T-cell (primary cell): Measurements from ENCODE around the gene TRIM47. TPM values are rescaled to one million over a fixed set of nuclear protein-coding genes. Genes with fewer than 3 reads are reported as not detected.
"Not testable (repeated sequence)": the region's sequence is repeated elsewhere in the genome, so short reads cannot be mapped to it uniquely, and the experiment has no call there.

Experiments
- ATAC-seq, 4 experiments: fragments of 200-7000 bp in 3 of 4; fragments of 150-1000 bp in 1 of 4; cut with Tn5 transposase; replicated peaks in 1 of 4; 1 replicate in 3 of 4; 2 replicates in 1 of 4; pipeline ENCODE4 v1.10.0; 2021; ENCODE audit warnings: moderate library complexity in 3 of 4, mild to moderate bottlenecking in 2 of 4, moderate number of reproducible peaks in 1 of 4
- CTCF ChIA-PET, 2 donors: fragments of 300-600 bp; sonication (Branson Sonifier 250); formaldehyde crosslinking; loops; one replicate each; lab custom pipeline; 2022; ENCODE audit warnings: antibody characterized with exemption in 2 of 2; lab: Charles Lee
- POLR2A ChIA-PET, 2 donors: fragments of 300-600 bp; sonication (Branson Sonifier 250); formaldehyde crosslinking; loops; one replicate each; lab custom pipeline; 2022; ENCODE audit warnings: antibody characterized with exemption in 2 of 2; lab: Charles Lee
- DNase-seq, 35 experiments: peaks; one replicate each; pipeline versions ENCODE4 v3.0.0 to v3.0.0-alpha.2; 2013 to 2023
- H3K27ac ChIP-seq: one replicate; pipeline ENCODE4 v1.5.1; 2013; ENCODE audit warnings: low read length
- H3K27me3 ChIP-seq, 2 experiments: replicated peaks in 1 of 2; 1 replicate in 1 of 2; 2 replicates in 1 of 2; pipeline versions ENCODE4 v1.6.1 to v1.7.0; 2013; ENCODE audit warnings: low read length in 1 of 2, mixed read lengths in 1 of 2; ENCODE audit not compliant: control insufficient read depth in 2 of 2, insufficient read depth in 2 of 2; ENCODE audit errors: extremely low read depth in 1 of 2
- H3K36me3 ChIP-seq, 2 donors: 1 replicate in 1 of 2; 2 replicates in 1 of 2; pipeline versions ENCODE4 v1.6.1 to v1.7.0; 2013; ENCODE audit warnings: low read length in 1 of 2; ENCODE audit not compliant: control insufficient read depth in 2 of 2, insufficient read depth in 1 of 2; ENCODE audit errors: extremely low read depth in 1 of 2
- H3K4me1 ChIP-seq, 2 experiments: 1 replicate in 1 of 2; 2 replicates in 1 of 2; pipeline versions ENCODE4 v1.6.1 to v1.7.0; 2013; ENCODE audit warnings: low read length in 2 of 2, mixed read lengths in 1 of 2; ENCODE audit not compliant: insufficient read depth in 2 of 2, control insufficient read depth in 1 of 2; ENCODE audit errors: extremely low read depth in 1 of 2
- H3K4me3 ChIP-seq, 2 donors: 1 replicate in 1 of 2; 2 replicates in 1 of 2; pipeline versions ENCODE4 v1.5.1 to v1.7.0; 2013; ENCODE audit warnings: mild to moderate bottlenecking in 2 of 2, low read length in 1 of 2, moderate library complexity in 1 of 2; ENCODE audit not compliant: control insufficient read depth in 1 of 2; ENCODE audit errors: extremely low read depth in 1 of 2
- H3K9me3 ChIP-seq: 2 replicates; pipeline ENCODE4 v1.7.0; 2013
- H3K27ac Mint-ChIP-seq, 2 donors: one replicate each; pipeline ENCODE4 v1.8.0; 2020 to 2021; ENCODE audit warnings: mild to moderate bottlenecking in 2 of 2, mixed read lengths in 2 of 2
- H3K27me3 Mint-ChIP-seq, 2 donors: one replicate each; pipeline ENCODE4 v1.8.0; 2021 to 2022; ENCODE audit warnings: mixed read lengths in 2 of 2
- H3K36me3 Mint-ChIP-seq: one replicate; pipeline ENCODE4 v1.8.0; 2021; ENCODE audit warnings: mixed read lengths
- H3K4me1 Mint-ChIP-seq, 3 donors: one replicate each; pipeline ENCODE4 v1.8.0; 2020 to 2022; ENCODE audit warnings: mixed read lengths in 3 of 3, mild to moderate bottlenecking in 1 of 3
- H3K4me3 Mint-ChIP-seq, 3 donors: one replicate each; pipeline ENCODE4 v1.8.0; 2020 to 2022; ENCODE audit warnings: mild to moderate bottlenecking in 3 of 3, mixed read lengths in 3 of 3, moderate library complexity in 3 of 3
- H3K9me3 Mint-ChIP-seq, 3 donors: one replicate each; pipeline ENCODE4 v1.8.0; 2020 to 2022; ENCODE audit warnings: mixed read lengths in 3 of 3
- WGBS: methylation state at CpG from one replicate; pipeline ENCODE4 v1.1.5; 2013; ENCODE audit warnings: missing lambda C conversion rate; ENCODE audit not compliant: insufficient coverage; 5-methylcytosine and 5-hydroxymethylcytosine counted together
- total RNA-seq, 35 experiments: library from RNA in 6 of 35; stranded (reverse) in 6 of 35; fragments of 120-200 nt in 1 of 35; gene quantifications; one replicate each; pipeline versions ENCODE4 v1.2.1 to v1.2.4 and lab custom pipeline; 2013 to 2026

Gene TRIM47
- total RNA-seq, 5 donors from 2014 or later (not counting 1 experiment from before 2014, with no cell fraction given), result 2.6 to 24.6 (median 18.3) TPM

DNA sequence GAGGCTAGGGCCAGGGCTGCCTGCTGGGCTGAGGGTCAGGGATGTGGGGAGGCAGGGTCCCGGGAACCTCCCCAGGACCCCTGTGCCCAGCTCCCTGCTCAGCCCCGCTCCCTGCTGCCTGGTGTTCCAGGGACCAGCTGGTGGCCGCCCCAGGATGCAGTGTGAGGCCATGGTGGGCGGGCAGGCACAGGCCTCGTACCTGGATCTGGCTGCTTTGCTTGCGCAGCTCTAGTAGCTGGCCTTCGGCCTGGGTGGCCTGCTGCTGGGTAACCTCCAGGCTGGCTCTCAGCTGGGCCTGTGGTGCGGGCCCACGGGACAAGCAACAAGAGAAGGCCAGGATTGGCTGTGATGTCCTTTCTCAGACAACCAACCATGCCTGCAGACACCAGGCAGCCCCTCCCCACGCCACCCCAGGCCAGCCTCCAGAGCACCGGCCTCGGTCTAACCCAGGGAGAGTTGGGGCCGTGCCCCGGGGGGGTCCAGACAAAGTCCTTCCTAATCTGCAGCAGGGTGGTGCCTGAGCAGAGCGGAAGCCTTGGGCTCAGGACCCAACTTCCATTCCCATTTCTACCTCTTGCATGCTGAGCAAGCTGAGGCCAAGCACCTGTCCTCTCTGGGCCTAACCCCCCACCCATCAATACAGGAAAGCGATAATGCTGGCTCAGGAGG is 14.3 kb upstream of the TRIM47 start:
- Mint-ChIP-seq H3K27ac (no peak overlapping the region), H3K27me3 (no peaks in the 10 kb centered on the region), H3K36me3 (no peaks in the 10 kb centered on the region), H3K4me1 (peaks cover 24 to 27% (median 24%) of the 10 kb centered on the region in 3 donors), H3K4me3 (no peak overlapping the region), H3K9me3 (no peaks in the 10 kb centered on the region)
- WGBS, result 93% methylated on average over 16 of the region's 16 CpGs
- Histone ChIP-seq H3K36me3 (peaks cover 8 to 20% of the 10 kb centered on the region in 2 donors), H3K4me1 (peaks cover 4 to 34% of the 10 kb centered on the region in 2 experiments), H3K27me3 (no peaks in the 10 kb centered on the region), H3K27ac (no peak overlapping the region), H3K4me3 (no peak overlapping the region), H3K9me3 (no peaks in the 10 kb centered on the region)
- DNase-seq (no peak), ATAC-seq (no peak)
- CTCF ChIA-PET, result no interaction called here
- POLR2A ChIA-PET, result no interaction called here

DNA sequence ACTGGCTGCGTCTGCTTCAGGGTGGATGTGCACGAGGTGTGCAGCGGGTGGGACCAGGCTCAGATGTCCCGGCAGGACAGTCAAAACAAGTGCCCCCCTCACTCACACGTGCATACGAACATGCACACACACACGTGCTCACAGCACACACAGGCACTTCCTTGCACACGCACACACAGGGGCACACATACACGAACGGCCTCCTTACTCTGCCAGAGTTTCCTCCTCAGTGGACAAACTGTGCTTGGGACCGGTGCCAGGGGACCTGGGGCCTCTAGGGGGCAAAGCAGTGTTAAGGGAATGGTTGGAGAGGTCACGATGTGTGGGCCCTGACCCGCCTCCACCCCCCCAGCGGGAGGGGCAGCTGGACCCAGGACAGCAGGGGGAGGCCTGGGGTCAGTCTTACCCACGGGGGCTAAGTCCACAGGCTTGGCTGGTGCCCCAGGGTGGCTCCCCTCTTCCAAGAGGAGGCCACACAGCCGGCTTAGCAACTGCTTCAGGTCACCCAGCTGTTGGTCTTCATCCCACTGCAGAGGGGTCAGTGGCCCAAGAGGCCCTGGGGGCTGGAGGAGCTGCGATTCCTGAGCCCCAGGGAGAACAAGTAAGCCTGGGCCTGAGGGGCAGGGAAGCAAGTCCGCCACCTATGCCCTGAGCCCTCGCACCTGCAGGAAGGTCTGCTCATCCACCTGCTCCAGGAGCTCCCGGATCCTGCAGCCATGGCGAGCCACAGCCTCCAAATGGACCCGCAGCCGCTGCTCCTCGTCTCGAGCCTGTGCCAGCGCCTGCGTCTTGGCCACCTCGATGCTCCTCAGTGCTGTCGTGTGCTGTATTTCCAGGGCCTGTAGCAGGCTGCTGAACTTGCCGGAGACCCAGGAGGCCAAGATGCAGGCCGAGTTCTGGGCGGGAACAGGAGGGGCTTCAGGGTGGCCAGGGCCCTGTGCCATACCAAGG is 13.5 kb upstream of the TRIM47 start:
- ChIA-PET CTCF (no interaction called here), POLR2A (no interaction called here)

DNA sequence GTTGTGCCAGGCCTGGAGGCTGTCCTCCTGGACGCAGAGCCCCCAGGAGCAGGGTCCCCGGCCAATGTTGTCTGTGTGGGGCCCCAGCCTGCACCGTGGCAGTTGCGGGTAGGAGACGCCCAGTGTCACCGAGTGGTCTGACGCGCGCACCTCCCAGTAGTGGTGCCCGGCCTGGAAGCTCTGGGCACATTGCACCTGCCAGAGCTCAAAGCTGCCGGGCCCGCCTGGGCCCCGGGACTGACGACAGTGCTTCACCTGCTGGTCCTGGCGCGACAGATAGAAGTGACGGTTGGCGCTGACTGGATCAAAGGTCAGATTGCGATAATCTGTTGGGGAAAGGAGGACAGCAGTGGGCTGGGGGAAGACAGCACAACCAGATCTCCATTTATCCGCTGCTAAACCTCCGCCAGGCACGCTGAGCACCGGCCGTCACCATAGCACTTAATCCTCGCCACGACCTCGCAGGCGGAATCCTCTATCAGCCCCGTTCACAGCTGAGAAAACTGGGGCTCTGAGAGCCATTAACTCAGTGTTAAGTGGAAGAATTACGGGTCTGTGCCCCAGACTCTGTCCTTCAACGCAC is 12.7 kb upstream of the TRIM47 start:
- no peak overlapping the region for H3K27ac ChIP-seq
- ChIA-PET POLR2A (no interaction called here), CTCF (no interaction called here)
- H3K27me3 ChIP-seq, result no peaks in the 10 kb centered on the region
- H3K9me3 ChIP-seq, result no peaks in the 10 kb centered on the region
- Mint-ChIP-seq H3K9me3 (no peaks in the 10 kb centered on the region), H3K27me3 (no peaks in the 10 kb centered on the region), H3K36me3 (no peaks in the 10 kb centered on the region), H3K4me3 (no peak overlapping the region), H3K27ac (no peak overlapping the region), H3K4me1 (peaks cover 20 to 24% (median 22%) of the 10 kb centered on the region in 3 donors)
- H3K4me3 ChIP-seq, result no peak overlapping the region
- ATAC-seq, result no peak
- no peak for DNase-seq
- WGBS, result 97% methylated on average over 28 of the region's 31 CpGs
- H3K4me1 ChIP-seq, result peaks cover 4 to 27% of the 10 kb centered on the region in 2 experiments
- peaks cover 11 to 20% of the 10 kb centered on the region in 2 donors for H3K36me3 ChIP-seq

More for the DNA sequence above, 13.5 kb upstream of the TRIM47 start:
- no peaks in the 10 kb centered on the region for H3K36me3 Mint-ChIP-seq
- Histone ChIP-seq H3K9me3 (no peaks in the 10 kb centered on the region), H3K27me3 (no peaks in the 10 kb centered on the region), H3K4me3 (no peak overlapping the region), H3K36me3 (peaks cover 8 to 20% of the 10 kb centered on the region in 2 donors), H3K4me1 (peaks cover 4 to 27% of the 10 kb centered on the region in 2 experiments), H3K27ac (no peak overlapping the region)
- H3K9me3 Mint-ChIP-seq, result no peaks in the 10 kb centered on the region
- no peak overlapping the region for H3K4me3 Mint-ChIP-seq
- no peak overlapping the region for H3K27ac Mint-ChIP-seq
- ATAC-seq (no peak), DNase-seq (no peak)
- WGBS, result 95% methylated on average over 21 of the region's 32 CpGs
- H3K4me1 Mint-ChIP-seq, result peaks cover 20 to 24% (median 22%) of the 10 kb centered on the region in 3 donors
- no peaks in the 10 kb centered on the region for H3K27me3 Mint-ChIP-seq

DNA sequence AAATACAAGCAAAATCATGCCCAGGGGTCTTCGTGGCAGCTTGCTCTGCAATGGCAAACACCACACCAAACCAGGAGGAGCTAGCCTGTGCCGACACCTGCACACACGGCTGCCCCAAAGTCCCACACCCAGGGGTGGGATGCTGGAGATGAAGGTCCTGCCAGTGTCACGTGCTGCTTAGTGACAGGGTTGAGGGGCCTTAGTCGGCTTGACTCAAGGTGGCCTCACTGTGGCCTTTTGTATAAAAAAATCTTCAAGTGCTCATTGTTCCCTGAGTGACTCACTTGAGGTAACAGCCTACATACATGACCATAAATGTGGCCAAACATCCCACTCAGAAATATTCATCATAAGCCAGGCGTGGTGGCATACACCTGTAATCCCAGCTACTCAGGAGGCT is 11.1 kb upstream of the TRIM47 start:
- peaks cover 0 to 10% of the 10 kb centered on the region in 2 experiments for H3K4me1 ChIP-seq
- Mint-ChIP-seq H3K36me3 (no peaks in the 10 kb centered on the region), H3K4me3 (no peak overlapping the region), H3K9me3 (no peaks in the 10 kb centered on the region), H3K27me3 (no peaks in the 10 kb centered on the region), H3K27ac (no peak overlapping the region), H3K4me1 (peaks cover 9 to 11% (median 9%) of the 10 kb centered on the region in 3 donors)
- WGBS, result 80% methylated on average over 2 of the region's 6 CpGs
- no peaks in the 10 kb centered on the region for H3K27me3 ChIP-seq
- CTCF ChIA-PET, result no interaction called here
- no peak for ATAC-seq
- H3K27ac ChIP-seq, result no peak overlapping the region
- no peaks in the 10 kb centered on the region for H3K9me3 ChIP-seq
- DNase-seq, result no peak
- peaks cover 11 to 20% of the 10 kb centered on the region in 2 donors for H3K36me3 ChIP-seq
- POLR2A ChIA-PET, result no interaction called here
- H3K4me3 ChIP-seq, result no peak overlapping the region

DNA sequence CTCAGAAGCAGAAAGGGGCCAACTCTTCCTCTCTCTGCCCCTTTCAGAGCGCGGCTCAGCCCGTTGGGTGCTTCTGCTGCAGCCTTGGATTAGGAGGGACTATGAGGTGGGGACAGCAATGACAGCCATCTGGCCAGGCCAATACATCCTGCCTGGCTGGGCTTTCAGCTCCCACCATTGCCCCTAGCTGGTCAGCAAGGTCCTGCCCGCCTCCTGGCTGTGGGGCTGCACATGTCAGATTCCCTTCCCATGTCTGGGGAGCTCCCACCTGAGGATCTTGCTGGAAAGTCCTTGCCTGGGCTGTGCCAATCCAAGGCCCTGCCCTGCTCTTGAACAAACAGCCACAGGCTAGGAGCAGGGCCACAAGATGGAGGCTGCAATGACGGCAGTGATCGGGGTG is 10.1 kb upstream of the TRIM47 start:
- CTCF ChIA-PET, result no interaction called here
- Histone ChIP-seq H3K4me1 (peaks cover 0 to 1% of the 10 kb centered on the region in 2 experiments), H3K4me3 (no peak overlapping the region), H3K27ac (no peak overlapping the region), H3K27me3 (no peaks in the 10 kb centered on the region), H3K36me3 (peaks cover 11 to 20% of the 10 kb centered on the region in 2 donors), H3K9me3 (no peaks in the 10 kb centered on the region)
- Mint-ChIP-seq H3K27me3 (no peaks in the 10 kb centered on the region), H3K4me3 (no peak overlapping the region), H3K9me3 (no peaks in the 10 kb centered on the region), H3K4me1 (peaks cover 0 to 1% (median 0%) of the 10 kb centered on the region in 3 donors), H3K27ac (no peak overlapping the region), H3K36me3 (no peaks in the 10 kb centered on the region)
- DNase-seq, result no peak
- WGBS, result 100% methylated on average over 2 of the region's 6 CpGs
- no peak for ATAC-seq
- POLR2A ChIA-PET, result no interaction called here

DNA sequence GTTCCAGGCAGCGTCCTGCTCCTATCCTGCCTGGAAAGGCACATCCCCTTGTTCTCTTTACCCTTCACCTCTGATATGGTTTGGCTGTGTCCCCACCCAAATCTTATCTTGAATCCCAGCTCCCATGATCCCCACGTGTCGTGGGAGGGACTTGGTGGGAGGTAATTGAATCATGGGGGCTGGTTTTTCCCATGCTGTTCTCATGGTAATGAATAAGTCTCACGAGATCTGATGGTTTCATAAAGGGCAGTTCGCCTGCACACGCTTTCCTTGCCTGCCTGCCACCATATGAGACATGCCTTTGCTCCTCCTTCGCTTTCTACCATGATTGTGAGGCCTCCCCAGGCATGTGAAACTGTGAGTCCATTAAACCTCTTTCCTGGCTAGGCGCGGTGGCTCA is 7.5 kb upstream of the TRIM47 start:
- WGBS, result 85% methylated on average over 2 of the region's 9 CpGs
- POLR2A ChIA-PET, ATAC-seq, H3K9me3 ChIP-seq, H3K27ac ChIP-seq, DNase-seq, H3K9me3 Mint-ChIP-seq, H3K36me3 ChIP-seq, H3K4me3 ChIP-seq, H3K27me3 Mint-ChIP-seq, H3K4me3 Mint-ChIP-seq, H3K36me3 Mint-ChIP-seq, H3K27me3 ChIP-seq: not testable (repeated sequence)
- CTCF ChIA-PET, result interaction anchor here in 1 of 2 donors (0.6 kb wide), 1 partner anchor 234 kb away, joined by 3 read pairs; no protein-coding TSS in a partner anchor
- peak overlapping the region; percentile 36 to 64 for H3K27ac Mint-ChIP-seq
- H3K4me1 ChIP-seq, result peaks cover 0 to 13% of the 10 kb centered on the region in 2 experiments
- H3K4me1 Mint-ChIP-seq, result peaks cover 0 to 13% (median 9%) of the 10 kb centered on the region in 3 donors
